Measurements from ENCODE around the gene STX10.

The STX10 gene

DNA sequence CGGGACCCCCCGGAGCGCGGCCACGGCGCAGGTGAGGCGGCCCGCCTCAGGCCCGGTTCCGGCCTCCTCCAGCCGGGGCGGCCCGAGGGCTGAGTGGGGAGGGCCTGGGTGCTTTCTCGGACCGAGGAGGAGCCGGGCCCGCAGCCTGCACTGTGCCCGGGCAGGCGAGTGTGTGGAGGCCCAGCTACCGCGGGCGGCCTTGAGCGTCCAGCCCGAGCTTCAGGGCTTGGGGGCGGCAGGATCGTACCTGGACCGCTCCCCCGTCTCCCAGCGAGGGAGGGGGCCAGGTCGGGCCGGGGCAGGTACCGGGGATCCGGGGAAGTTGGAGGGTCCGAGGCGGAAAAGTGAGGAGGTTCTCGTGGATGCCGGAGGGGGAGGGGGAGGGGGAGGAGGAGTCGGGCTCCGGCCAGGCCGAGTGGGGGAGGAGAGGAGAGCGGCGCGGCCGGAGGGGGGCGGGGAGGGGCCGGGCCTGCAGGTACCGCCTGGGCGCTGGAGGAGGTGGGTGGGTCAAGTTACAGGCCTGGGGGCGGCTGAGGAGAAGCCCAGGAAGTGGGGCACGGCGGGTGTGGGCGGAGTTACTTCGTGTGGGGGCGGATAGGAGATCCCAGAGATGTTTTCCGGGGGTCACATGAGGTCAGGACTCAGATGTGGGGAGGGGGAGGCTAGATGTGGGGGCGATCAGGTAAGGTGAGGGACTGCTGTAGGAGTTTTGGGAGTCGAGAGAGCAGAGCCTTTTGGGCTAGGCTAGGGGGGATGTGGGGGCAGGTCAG, 31.6 kb downstream of the STX10 start:
- peak; percentile 29 for DNase-seq

DNA sequence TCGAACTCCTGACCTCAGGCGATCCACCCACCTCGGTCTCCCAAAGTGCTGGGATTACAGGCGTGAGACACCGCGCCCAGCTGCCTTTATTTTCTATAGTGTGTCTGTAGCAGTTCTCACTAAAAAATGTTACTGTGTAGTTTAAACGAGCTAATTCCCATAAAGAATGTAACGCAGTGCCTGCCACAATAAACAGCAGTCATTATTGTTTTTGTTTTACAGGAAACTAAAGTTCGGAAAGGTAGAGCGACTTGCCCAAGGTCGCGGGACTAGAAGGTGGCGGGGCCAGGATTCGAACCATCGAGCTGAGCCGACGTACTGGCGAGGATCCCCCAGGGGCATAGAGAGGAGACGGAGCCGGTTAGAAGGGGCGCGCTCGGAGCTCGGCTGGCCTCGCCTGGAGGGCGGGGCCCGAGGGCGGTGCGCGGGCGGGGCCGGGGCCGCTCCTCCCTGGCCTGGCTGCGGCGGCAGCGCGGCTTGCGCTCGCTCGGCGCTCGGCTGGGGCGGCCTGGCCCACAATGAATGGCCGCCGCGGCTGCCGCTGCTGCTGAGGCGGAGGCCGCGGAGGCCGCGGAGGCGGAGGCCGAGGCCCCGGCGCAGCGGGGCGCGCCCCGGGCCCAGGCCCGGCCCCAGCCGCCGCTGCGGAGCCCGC, 32.3 kb downstream of the STX10 start, which contains the start of gene NACC1:
Gene NACC1, plus strand, starts transcription at position 493 of the 652 bp plus-strand sequence. CDS start 16,944 bp downstream, outside the sequence.
- peak; percentile 80 for DNase-seq

DNA sequence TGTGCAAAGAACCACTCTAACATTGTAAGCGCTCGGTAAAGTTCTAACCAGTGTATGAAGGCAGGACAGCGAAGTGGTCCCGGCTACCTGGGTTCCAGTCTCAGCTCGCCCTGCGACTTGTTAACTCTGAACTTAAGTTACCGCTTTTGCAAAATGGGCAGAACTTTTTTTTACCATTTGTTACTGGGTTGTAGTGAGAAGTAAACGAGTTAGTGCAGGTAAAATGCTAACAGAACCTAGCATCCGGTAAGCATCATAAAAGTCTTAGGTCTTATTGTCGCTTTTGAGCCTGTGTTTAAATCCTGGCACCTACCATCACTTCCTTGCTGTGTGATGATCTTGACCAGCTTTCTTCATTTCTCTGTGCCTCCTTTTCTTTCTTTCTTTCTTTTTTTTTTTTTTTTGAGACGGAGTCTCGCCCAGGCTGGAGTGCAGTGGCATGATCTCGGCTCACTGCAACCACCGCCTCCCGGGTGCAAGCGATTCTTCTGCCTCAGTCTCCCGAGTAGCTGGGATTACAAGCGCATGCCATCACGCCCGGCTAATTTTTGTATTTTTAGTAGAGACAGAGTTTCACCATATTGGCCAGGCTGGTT, 32.9 kb downstream of the STX10 start:
- DNase-seq: no peak

DNA sequence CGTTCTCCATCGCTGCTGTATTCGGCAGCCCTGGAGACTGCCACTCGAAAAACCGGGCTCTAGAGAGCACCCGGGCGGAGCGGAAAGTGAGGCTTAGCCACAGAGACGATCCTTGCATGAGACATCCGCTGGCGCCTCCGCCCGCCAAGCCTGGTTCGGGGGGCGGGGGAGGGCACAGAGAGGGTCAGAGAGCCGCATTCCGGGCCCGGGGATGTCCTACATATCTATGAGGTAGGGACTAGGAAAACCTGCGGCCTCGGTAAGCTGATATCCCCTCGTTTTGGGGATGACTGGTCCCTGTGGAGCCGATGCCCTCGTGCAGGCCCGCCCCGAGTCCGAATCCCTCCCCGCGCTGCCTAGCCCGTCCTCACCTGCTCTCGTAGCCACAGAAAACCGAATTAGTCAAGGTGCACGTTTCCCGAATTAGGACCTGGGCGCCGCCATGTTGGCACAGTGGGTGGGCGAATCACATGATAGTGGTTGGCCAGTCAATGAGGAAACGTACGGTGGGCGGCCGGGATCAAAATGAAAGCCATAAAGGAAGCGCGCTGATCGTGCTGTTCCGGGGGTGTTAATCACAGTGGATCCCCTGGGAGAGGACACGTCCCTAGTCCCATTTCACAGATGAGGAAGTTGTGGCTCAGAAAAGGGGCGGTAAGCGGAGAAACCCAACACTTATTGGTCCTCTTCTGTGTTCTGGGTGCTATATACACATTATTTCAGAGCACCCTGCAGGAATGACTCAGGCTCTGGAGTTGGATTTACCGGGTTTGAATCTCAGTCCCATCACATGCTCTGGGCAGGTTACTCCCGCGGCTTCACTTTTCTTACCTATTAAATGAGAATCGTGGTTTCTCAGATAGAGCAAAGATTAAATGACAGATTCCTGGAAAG, 33.6 kb downstream of the STX10 start, which contains the start of gene TRMT1:
Gene TRMT1, minus strand, starts transcription at position 459 of the 894 bp plus-strand sequence. Its CDS starts 341 bp downstream, at position 118.
- DNase-seq: peak; percentile 84

DNA sequence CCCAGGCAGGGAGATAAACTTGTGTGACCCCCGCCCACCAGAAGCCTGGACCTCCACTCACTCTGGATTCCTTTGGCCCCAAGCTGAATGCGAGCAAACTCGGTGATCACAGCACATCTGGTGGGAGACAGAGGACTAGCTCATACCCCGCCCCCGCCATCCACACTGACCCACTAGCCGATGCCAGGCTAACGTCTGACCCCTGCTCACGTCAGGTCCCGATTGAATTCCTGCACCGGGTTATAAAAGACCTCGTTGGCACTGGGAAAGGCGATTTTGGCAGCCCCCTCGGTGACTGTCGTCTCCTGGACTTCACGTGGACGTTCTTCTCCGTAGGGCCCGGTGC, 34.3 kb downstream of the STX10 start:
- DNase-seq: no peak

DNA sequence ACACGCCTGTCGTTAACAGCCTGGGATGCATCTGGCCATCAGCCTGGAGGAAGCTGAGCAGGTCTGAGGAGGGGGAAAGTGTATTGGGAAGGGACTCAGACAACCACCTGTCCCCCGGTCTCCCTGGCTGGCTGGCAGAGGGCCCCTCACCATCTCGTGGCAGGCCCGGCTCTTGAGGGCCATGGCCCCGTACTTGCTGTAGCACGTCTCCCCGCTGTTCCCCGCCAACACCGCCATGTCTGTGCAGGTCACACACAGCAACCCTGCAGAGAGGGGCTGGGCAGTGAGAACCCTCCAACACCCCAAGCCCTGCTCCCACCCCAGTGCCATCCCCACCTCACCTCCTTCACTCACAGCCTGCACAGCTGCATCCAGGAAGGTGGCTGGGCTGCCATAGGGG, 37.6 kb downstream of the STX10 start:
- no peak for DNase-seq

DNA sequence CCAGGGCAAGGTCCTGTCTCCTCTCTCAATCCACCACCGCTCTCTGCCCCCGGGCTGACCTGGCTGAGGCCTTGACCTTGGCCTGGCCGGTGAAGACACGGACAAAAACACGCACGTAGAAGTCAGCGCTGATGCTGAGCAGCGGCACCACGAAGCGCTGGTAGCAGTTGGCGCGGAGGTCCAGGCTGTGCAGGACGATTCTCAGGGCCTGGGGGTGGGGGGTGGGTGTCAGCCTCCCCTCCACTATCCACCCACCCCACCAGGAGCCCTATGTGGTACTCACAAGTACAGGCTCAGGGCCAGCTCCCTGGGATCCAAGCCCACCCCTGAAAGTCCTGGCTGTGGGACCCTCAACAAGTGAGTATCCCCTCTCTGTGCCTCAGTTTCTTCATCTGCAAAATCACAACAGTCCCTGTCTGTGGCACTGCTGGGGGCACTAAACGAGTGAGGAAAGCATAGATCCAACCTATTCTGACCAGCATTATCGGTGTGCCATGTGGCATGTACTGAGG, 40.0 kb downstream of the STX10 start:
- no peak for DNase-seq

DNA sequence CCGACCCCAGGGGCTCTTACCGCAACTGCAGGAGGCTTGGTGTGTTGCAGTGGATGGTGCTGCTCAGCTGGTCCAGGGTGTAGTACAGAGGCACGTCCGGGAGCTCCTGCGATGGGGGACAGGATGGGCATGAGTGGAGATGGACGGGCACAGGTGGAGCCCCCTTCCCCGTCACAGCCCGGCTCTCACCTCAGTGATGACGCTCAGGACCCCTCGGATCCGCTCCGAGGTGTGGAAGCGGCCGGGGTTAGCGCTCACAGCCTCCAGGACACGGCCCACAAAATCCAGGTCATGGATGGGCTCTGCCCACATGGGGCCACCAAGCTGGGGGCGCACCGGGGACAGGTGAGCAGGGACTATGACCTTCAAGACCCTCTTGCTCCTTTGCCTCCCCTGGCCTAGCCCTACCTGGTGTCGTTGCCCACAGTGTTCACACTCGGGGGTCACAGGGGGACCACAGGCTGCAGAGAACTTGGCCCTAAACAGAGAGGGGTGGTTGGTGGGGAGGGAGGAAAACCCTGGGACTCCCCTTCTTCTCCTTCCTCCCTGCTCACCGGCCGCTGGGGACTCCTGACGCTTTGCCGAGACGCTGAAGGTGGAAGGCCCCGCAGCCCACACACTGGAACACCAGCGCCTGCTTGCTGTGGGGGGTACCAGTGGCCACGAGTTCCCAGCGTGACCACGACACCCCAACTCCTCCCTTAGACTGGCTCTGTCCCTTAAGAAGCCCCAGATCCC, 40.6 kb downstream of the STX10 start:
- no peak for DNase-seq

DNA sequence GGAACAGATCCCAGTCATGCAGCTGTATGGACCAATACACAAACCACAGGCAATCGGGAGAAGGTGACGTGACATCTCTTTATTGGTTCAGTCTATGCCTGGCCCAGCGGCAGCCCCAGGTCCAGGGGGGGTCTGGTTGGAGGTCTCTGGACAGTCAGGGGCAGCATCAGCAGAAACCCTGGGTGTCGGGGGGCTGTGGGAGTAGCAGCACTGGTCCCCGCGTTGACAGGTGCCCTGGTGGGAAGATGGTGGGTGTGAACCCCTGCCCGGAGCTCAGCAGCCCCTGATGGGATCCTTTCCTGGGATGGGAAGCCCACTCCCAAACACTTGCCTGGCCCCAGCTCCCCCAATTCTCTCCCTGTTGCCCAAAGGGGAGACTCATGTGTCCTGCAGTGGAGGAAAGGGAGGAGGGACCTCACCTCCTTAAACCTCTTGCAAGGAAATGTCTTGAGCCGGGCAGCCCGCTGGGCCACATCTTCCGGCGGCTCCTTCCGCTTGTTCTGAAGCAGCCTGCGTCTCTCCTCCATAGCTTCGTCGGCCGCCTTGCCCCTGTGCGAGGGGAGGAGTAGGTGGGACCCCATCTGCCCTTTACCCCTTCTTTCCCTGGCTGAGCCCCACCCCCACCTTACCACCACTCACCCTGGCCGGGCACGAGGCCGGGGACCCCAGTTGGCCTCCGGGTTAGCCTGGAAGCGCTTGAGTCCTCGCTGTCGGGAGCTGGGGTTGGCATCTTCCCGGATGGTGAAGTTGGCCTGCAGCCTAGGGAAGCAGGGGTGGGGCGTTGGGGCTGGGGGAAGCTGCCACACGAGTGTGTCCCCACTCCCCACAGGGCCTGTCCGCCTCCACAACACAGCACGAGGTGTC, 45.1 kb downstream of the STX10 start:
- DNase-seq: peak; percentile 52

DNA sequence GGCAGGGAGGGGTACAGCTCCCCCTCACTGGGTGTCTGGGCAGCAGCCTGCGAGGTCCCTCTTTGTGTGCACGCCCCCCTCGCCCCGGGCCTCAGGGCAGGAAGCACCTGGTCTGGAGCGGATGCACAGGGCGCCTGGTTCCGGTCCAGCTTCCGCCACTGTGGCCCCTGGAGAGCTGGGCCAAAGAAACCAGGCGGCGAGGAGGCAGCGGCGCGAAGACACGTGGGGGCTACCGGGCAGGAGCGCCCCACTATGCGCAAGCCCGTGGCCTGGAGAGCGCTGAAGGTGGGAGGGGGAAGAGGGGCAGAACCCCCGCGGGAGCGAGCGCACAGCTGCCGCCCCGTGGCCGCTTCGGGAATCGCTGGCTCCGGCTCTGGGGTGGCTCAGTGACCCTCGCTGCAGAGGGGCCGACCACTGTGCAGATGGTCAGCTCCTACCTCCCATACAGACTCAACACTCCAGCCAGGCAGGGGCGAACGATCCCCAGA, 45.8 kb downstream of the STX10 start:
- DNase-seq: peak; percentile 97

DNA sequence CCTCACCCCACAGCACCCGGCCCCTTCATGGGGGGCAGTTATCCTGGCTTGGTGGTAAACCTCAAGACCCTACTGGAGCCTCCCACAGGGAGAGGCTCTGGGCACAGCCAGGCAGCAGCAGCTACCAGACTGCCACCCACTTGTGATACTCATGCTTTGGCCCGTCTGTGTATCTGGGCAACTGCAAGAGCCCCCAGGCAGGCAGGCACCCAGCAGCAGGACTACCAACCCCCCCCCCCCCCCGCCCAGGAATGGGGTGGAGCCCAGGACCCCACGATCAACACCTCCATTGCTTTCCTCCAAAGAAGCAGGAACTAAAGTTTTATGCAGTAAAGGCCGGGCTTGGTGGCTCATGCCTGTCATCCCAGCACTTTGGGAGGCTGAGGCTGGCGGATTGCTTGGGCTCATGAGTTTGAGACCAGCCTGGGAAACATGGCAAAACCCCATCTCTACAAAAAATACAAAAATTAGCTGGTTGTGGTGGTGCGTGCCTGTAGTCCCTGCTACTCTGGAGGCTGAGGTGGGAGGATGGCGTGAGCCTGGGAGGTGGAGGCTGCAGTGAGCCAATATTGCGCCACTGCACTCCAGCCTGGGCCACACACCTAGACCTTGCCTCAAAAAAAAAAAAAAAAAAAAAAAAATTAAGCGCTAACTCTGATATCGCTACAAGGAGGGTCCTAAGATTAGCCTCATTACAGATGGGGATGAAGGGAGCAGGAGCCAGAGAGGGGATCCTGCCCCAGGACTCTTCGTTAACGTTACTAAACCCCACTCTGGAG, 46.4 kb downstream of the STX10 start:
- peak; percentile 69 for DNase-seq

DNA sequence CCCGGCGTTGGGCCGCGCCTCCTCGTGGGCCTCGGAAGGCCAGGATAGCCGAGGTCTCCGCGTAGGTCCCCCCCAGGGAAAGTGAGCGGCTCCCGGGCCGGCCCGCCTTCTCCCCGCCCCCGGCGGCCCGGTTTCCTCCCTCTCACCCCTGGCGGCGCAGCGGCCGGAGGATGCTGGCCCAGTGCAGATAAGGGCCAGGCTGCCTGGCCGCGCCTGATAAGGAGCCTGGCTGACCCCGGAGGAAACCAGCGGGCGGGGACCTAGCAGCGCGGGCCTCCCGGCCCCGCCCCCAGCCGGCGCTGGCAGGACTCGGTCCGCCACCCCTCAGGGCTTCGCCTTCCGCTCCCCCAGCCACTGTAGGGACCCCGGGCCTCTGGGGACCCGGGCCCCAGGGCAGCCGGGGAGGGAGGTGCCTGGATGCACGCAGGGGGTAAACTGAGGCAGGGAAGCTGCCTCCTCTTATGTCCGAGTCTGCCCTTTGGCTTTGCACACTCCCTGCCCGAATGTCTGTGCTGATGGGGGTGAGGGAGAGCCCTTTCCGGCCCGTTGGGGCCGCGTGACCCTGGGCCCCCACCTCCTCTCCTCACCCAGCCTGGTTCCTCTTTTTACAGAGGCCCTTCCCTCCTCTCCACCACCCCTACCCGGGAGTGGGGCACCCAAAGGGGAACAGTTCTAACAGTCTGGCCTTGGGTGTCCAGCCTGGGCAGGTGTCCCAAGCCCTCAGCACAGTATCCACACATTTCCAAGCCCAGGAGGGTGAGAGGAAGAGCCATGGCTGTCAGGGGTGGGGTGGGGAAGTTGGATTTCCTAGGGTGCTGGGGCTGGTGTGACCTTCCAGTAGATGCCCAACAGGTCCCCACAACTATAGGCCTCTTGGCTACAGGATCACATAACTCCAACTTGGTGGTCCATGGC, 47.3 kb downstream of the STX10 start, which contains the start of gene LYL1:
Gene LYL1, minus strand, starts transcription at position 193 of the 915 bp plus-strand sequence. CDS start 1,687 bp downstream, outside the sequence.
- DNase-seq: peak; percentile 92

DNA sequence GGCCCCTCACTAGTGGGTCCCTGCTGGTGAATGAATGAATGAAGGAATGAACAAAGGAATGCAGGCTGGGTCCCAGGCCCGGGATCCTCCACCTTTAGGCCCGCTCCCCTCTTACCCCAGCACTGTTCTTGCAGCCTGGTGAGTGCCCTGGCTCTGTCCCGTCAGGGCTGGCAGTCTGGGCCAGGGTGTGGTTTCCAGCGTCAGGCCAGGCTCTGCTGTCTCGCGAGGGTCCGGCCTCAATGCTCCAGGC, 47.8 kb downstream of the STX10 start:
- DNase-seq: no peak

DNA sequence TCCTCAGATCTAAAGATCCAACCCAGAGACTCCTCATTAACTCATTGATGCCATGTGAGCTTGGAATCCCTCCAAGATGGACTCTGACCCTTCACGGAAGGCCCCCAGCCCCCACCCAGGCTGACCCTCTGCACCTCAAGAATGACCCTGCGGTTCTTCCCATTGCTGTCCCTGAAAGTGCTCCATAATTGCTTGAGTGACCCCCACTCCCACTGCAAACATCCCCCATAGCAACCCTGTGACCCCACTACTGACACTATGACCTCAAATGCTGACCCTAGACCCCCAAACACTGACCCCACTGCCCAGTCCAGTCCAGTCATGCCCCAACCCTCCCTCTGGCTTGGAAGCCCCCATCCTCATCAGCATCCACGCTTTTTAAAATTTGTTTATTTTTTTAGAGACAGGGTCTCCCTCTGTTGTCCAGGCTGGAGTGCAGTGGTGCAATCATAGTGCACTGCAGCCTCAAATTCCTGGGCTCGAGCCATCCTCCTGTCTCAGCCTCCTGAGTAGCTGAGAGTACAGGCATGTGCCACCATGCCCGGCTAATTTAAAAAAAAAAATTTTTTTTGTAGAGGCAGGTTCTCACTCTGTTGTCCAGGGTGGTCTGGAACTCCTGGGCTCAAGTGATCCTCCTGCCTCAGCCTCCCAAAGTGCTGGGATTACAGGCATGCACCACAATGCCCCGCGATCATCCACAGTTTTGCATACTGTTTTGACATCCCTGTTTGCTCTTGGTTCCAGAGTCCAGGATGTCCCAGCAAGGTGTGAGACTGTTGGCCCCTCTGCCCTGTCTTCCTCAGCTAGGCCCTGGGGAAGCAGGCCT, 48.4 kb downstream of the STX10 start:
- no peak for DNase-seq

DNA sequence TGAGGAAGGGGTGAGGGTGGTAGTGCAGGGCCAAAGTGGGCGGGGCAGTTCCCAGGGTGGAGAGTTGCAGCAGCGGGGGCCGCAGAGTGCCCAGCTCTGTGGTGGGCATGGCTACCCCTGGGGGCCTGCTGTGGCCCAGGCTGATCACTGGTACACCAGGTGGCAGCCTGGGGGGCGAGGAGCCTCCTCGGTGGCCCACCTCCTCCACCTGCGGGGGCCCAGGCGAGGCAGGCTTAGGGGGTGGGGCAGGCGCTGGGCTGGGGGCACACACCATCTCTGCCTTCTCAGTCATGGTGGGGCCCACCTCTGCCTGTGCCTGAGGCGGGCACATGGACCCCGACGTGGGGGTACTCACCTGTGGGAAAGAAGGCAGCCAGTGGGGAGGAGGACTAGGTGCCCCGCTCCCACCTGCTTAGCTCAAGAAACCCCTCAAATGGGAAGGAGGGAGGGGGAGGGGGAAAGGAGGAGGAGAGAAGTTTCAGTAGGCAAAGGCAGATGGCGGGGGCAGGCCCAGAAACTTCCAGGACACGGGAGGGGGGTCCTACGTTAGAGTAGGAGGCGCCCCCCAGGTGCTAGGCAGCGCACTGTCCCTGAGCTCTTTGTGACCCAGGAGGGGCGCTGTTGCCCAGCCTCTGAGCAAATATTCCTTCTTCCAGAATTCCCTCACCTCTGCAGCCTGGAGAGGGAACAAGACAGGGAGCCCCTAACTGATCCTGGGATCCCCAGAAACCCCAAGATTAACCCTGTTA, 49.2 kb downstream of the STX10 start:
- DNase-seq: peak; percentile 8

DNA sequence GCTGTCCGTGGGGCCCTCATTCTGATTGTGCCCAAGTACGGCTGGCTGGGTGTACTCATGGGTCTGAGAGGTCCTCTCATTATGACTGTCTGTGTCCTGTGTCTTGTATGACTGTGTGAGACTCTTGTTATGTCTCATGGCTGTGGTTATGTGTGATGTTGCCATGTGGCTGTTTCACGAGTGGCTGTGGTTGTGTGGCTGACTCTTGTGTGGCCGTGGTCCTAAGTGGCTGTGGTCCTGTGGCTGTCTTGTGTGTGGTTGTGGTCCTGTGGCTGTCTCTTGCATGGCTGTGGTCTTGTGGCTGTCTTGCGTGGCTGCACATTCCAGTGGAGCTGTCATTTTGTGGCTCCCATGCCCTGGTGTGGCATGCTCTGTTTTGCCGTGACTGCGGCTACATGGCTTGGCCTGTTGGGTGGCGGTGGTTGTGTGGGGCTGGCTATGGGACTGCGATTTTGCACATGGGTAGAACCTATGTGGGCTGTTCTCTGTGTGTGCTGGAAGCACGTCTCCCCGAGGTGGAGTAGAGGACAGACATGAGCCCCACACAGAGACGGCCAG, 50.1 kb downstream of the STX10 start:
- DNase-seq: peak; percentile 68

Data from GF-D8 (cell line).